AG04449 (cell line): ENCODE results near the gene TRABD.

Experiments used
- CTCF ChIA-PET: fragments of 350-600 bp; formaldehyde crosslinking; extraction: SDS; loops from one replicate; lab custom pipeline; 2021; ENCODE audit warnings: antibody characterized with exemption; lab: Yijun Ruan, JAX
- POLR2A ChIA-PET: fragments of 400-600, 350-600 bp; formaldehyde crosslinking; extraction: SDS; loops from one replicate; lab custom pipeline; 2020; ENCODE audit warnings: antibody characterized with exemption, inconsistent platforms; lab: Yijun Ruan, JAX
- DNase-seq: peaks from one replicate; pipeline ENCODE4 v3.0.0-alpha.2; 2010; ENCODE audit warnings: low read depth, low spot score
- H3K4me3 ChIP-seq: 2 replicates; pipeline ENCODE4 v1.5.1; 2011; ENCODE audit warnings: low read depth, mild to moderate bottlenecking, control low read depth, low read length
- TF ChIP-seq, protein P1 (sequence below): IDR thresholded peaks from one replicate; pipeline ENCODE4 v1.5.1; 2011; ENCODE audit warnings: mild to moderate bottlenecking, moderate library complexity, low read length, control low read depth, inconsistent platforms; ENCODE audit not compliant: insufficient read depth; ENCODE audit errors: missing control alignments

Gene TRABD

DNA sequence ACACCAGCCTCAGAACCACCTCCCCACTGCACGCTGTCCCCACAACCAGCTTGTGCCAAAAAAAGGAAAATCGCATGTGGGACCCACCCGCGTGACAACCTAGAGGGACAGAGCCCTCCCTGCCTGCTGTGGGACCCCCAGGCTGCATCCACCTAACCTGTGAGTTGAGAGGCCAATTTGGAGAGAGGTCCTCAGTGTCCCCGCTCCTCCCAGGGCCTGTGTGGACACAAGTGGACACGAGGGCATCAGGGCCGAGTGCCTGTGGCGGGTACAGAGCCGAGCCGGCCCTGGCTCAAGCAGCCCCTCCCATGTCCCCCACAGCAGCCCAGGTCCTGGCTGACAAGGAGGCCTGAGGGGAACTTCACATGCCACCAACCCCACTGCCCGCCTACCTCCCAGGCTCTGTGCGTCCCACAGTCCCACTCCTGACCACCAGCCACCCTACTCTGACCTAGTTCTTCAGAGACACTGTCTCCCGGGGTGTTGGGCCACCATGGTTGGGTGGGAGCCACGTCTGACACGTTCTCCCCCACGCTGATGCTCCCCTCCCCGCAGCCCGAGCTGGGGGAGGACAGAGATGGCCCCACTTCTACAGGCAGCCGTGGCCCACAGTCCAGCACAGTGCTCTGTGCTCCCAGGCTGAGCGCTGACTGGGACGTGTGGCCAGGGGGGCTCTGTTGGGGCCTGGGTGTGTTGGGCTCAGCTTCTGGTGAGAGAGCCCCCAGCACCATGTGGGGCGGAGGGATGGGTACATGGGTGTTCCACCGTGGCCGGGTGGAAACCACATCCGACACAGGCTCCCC lies 34.3 kb downstream of the TRABD start:
- no peak for DNase-seq
- CTCF ChIA-PET, result interaction anchor here (1.1 to 1.4 kb wide), 4 partner anchors 14 to 22 kb away, joined by 3 to 4 read pairs (median 3); no protein-coding TSS in a partner anchor
- TF ChIP-seq, protein P1, sequence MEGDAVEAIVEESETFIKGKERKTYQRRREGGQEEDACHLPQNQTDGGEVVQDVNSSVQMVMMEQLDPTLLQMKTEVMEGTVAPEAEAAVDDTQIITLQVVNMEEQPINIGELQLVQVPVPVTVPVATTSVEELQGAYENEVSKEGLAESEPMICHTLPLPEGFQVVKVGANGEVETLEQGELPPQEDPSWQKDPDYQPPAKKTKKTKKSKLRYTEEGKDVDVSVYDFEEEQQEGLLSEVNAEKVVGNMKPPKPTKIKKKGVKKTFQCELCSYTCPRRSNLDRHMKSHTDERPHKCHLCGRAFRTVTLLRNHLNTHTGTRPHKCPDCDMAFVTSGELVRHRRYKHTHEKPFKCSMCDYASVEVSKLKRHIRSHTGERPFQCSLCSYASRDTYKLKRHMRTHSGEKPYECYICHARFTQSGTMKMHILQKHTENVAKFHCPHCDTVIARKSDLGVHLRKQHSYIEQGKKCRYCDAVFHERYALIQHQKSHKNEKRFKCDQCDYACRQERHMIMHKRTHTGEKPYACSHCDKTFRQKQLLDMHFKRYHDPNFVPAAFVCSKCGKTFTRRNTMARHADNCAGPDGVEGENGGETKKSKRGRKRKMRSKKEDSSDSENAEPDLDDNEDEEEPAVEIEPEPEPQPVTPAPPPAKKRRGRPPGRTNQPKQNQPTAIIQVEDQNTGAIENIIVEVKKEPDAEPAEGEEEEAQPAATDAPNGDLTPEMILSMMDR, result no peak
- H3K4me3 ChIP-seq, result no peak overlapping the region
- POLR2A ChIA-PET, result interaction anchor here (0.5 kb wide), 1 partner anchor 24 kb away, joined by 4 read pairs; no protein-coding TSS in a partner anchor

GRCh38 chr22:50220603-50221409 lies 35.1 kb downstream of the TRABD start:
- TF ChIP-seq, protein P1, result no peak
- no peak overlapping the region for H3K4me3 ChIP-seq
- POLR2A ChIA-PET, result no interaction called here
- CTCF ChIA-PET, result interaction anchor here (1.0 to 1.4 kb wide), 4 partner anchors 9 to 20 kb away, joined by 3 to 4 read pairs (median 4); no protein-coding TSS in a partner anchor
- no peak for DNase-seq

GRCh38 chr22:50221410-50222300 lies 35.9 kb downstream of the TRABD start:
- no peak overlapping the region for H3K4me3 ChIP-seq
- TF ChIP-seq, protein P1, result no peak
- no peak for DNase-seq
- POLR2A ChIA-PET, result no interaction called here
- CTCF ChIA-PET, result interaction anchor here (1.0 to 2.5 kb wide), 6 partner anchors 9 to 19 kb away, joined by 3 to 14 read pairs (median 4); no protein-coding TSS in a partner anchor

- CTCF ChIA-PET, result interaction anchor here (1.8 to 2.5 kb wide), 2 partner anchors 8 to 14 kb away, joined by 5 to 14 read pairs; no protein-coding TSS in a partner anchor
- TF ChIP-seq, protein P1, result no peak
- H3K4me3 ChIP-seq, result no peak overlapping the region
- no peak for DNase-seq
- POLR2A ChIA-PET, result no interaction called here
Measured at GRCh38 chr22:50222508-50222907, 36.8 kb downstream of the TRABD start.

GRCh38 chr22:50224071-50224470 lies 38.4 kb downstream of the TRABD start:
- DNase-seq, result no peak
- TF ChIP-seq, protein P1, result no peak
- ChIA-PET CTCF (interaction anchor here (0.7 to 2.5 kb wide), 5 partner anchors 9 to 17 kb away, joined by 3 to 14 read pairs (median 3); no protein-coding TSS in a partner anchor), POLR2A (interaction anchor here (0.5 kb wide), 1 partner anchor 133 kb away, joined by 5 read pairs; no protein-coding TSS in a partner anchor)
- no peak overlapping the region for H3K4me3 ChIP-seq
